B cell (primary cell): ENCODE measurements around the gene PUS10.

Experiments used
- CTCF ChIP-seq: fragments of 200-600 bp; IDR thresholded peaks from one replicate; pipeline ENCODE4 v1.8.0; 2022; ENCODE audit warnings: antibody characterized with exemption, mild to moderate bottlenecking
- EZH2 ChIP-seq: IDR thresholded peaks from 2 replicates; pipeline ENCODE4 v1.6.1; 2012; ENCODE audit warnings: borderline replicate concordance, low read depth, mild to moderate bottlenecking, moderate library complexity, low read length; ENCODE audit not compliant: insufficient read depth, poor library complexity, severe bottlenecking

- TF ChIP-seq CTCF = no peak
- TF ChIP-seq EZH2 = no peak
Observed at GRCh38 chr2:60963190-60963589, 54.9 kb downstream of the PUS10 start.
